ENCODE results near the gene BMP2K.

GRCh38 chr4:78901882-78902281 lies 125.7 kb downstream of the BMP2K start:
- TF ChIP-seq CTCF (IDR thresholded peaks at IDR 0.05; ENCODE audit: low read depth, low read length) (no peak), MYC (IDR thresholded peaks at IDR 0.05; ENCODE audit: low read depth, low read length) (no peak), POLR2A (IDR thresholded peaks at IDR 0.05; ENCODE audit: extremely low read depth, insufficient read length) (no peak), MAX (IDR thresholded peaks at IDR 0.05; ENCODE audit: low read depth, low read length) (no peak)
